IMR-90 (cell line): Measurements from ENCODE around the gene CD300LB. TPM values are rescaled to one million over a fixed set of nuclear protein-coding genes. Genes with fewer than 3 reads are reported as not detected.
A peak's percentile ranks its signal among the peaks of the same experiment; 100 is the strongest.

Experiments
- ATAC-seq: fragments of 200-7000 bp; cut with Tn5 transposase; 2 replicates; pipeline ENCODE4 v1.9.1; 2020; ENCODE audit warnings: low read depth, mild to moderate bottlenecking, moderate library complexity
- BruUV-seq: library from RNA; stranded (reverse); fragments of 400-500 nt; replicated peaks from 2 replicates; lab custom pipeline; 2021; lab: Mats Ljungman, UMichigan
- CTCF ChIA-PET: fragments of 300-600 bp; formaldehyde crosslinking; extraction: SDS; loops from one replicate; lab custom pipeline; 2021; ENCODE audit warnings: antibody characterized with exemption; lab: Yijun Ruan, JAX
- POLR2A ChIA-PET: fragments of 300-600 bp; sonication (Branson Sonifier 250); formaldehyde crosslinking; loops from one replicate; lab custom pipeline; 2022; ENCODE audit warnings: antibody characterized with exemption; ENCODE audit not compliant: unreplicated experiment; lab: Charles Lee
- DNase-seq: peaks from one replicate; pipeline ENCODE4 v3.0.0; 2013
- H2AFZ ChIP-seq: replicated peaks from 2 replicates; pipeline ENCODE3; 2013; ENCODE audit warnings: low read length, mild to moderate bottlenecking; ENCODE audit not compliant: poor library complexity
- H2AK5ac ChIP-seq: 2 replicates; pipeline ENCODE4 v1.6.1; 2013; ENCODE audit warnings: low read depth, low read length, inconsistent platforms
- H2AK9ac ChIP-seq: replicated peaks from 2 replicates; pipeline ENCODE3; 2013; ENCODE audit warnings: mild to moderate bottlenecking, low read depth, low read length, moderate library complexity; ENCODE audit not compliant: poor library complexity
- H2BK120ac ChIP-seq: 2 replicates; pipeline ENCODE4 v1.6.1; 2013; ENCODE audit warnings: low read depth, low read length, inconsistent platforms
- H2BK15ac ChIP-seq: 3 replicates; pipeline ENCODE4 v1.6.1; 2013; ENCODE audit warnings: low read depth, low read length, inconsistent platforms
- H2BK20ac ChIP-seq: 2 replicates; pipeline ENCODE4 v1.6.1; 2013; ENCODE audit warnings: low read depth, mild to moderate bottlenecking, inconsistent platforms, low read length, moderate library complexity
- H2BK5ac ChIP-seq: 2 replicates; pipeline ENCODE4 v1.6.1; 2013; ENCODE audit warnings: mild to moderate bottlenecking, low read depth, low read length, inconsistent platforms; ENCODE audit not compliant: poor library complexity, severe bottlenecking
- H3K14ac ChIP-seq: replicated peaks from 2 replicates; pipeline ENCODE4 v1.6.1; 2013; ENCODE audit warnings: low read depth, low read length, inconsistent platforms
- H3K18ac ChIP-seq: 2 replicates; pipeline ENCODE4 v1.6.1; 2013; ENCODE audit warnings: low read depth, low read length, control low read depth
- H3K23ac ChIP-seq: 2 replicates; pipeline ENCODE4 v1.6.1; 2013; ENCODE audit warnings: low read depth, low read length, inconsistent platforms
- H3K27ac ChIP-seq: 2 replicates; pipeline ENCODE4 v1.5.1; 2013; ENCODE audit warnings: mild to moderate bottlenecking, control low read depth, low read length; ENCODE audit not compliant: insufficient read depth
- H3K27me3 ChIP-seq: 2 replicates; pipeline ENCODE4 v1.6.1; 2013; ENCODE audit warnings: low read length; ENCODE audit not compliant: control insufficient read depth, insufficient read depth
- H3K36me3 ChIP-seq: 2 replicates; pipeline ENCODE4 v1.6.1; 2013; ENCODE audit warnings: low read length, mixed read lengths; ENCODE audit not compliant: control insufficient read depth, insufficient read depth
- H3K4ac ChIP-seq: 2 replicates; pipeline ENCODE4 v1.6.1; 2013; ENCODE audit warnings: low read depth, low read length, inconsistent platforms
- H3K4me1 ChIP-seq: 2 replicates; pipeline ENCODE4 v1.6.1; 2013; ENCODE audit warnings: low read length, mixed read lengths; ENCODE audit not compliant: control insufficient read depth, insufficient read depth
- H3K4me2 ChIP-seq: 2 replicates; pipeline ENCODE4 v1.6.1; 2013; ENCODE audit warnings: low read depth, mild to moderate bottlenecking, control low read depth, low read length, moderate library complexity
- H3K4me3 ChIP-seq: 2 replicates; pipeline ENCODE4 v1.5.1; 2013; ENCODE audit warnings: low read depth, mild to moderate bottlenecking, control low read depth, low read length, moderate library complexity; ENCODE audit not compliant: insufficient read depth
- H3K56ac ChIP-seq: 2 replicates; pipeline ENCODE4 v1.6.1; 2013; ENCODE audit warnings: low read length, inconsistent platforms; ENCODE audit not compliant: insufficient read depth; ENCODE audit errors: extremely low read depth
- H3K79me1 ChIP-seq, 2 experiments: 2 replicates each; pipeline ENCODE4 v1.6.1; 2013; ENCODE audit warnings: low read length in 2 of 2, inconsistent platforms in 1 of 2, low read depth in 1 of 2
- H3K9ac ChIP-seq: 2 replicates; pipeline ENCODE4 v1.6.1; 2013; ENCODE audit warnings: low read depth, low read length, control low read depth
- H3K9me1 ChIP-seq: 2 replicates; pipeline ENCODE4 v1.6.1; 2013; ENCODE audit warnings: low read length, inconsistent platforms; ENCODE audit not compliant: insufficient read depth
- H3K9me3 ChIP-seq: 2 replicates; pipeline ENCODE4 v1.6.1; 2013; ENCODE audit warnings: low read length; ENCODE audit not compliant: control insufficient read depth, insufficient read depth
- H4K20me1 ChIP-seq: 2 replicates; pipeline ENCODE4 v1.6.1; 2013; ENCODE audit warnings: low read length, inconsistent platforms; ENCODE audit not compliant: insufficient read depth
- H4K5ac ChIP-seq: 2 replicates; pipeline ENCODE4 v1.6.1; 2013; ENCODE audit warnings: mild to moderate bottlenecking, low read depth, low read length, control low read depth
- H4K8ac ChIP-seq, 2 experiments: 2 replicates each; pipeline ENCODE4 v1.6.1; 2013; ENCODE audit warnings: low read depth in 2 of 2, low read length in 2 of 2, control low read depth in 1 of 2, inconsistent platforms in 1 of 2
- H4K91ac ChIP-seq: 2 replicates; pipeline ENCODE4 v1.6.1; 2013; ENCODE audit warnings: low read depth, low read length, inconsistent platforms; ENCODE audit not compliant: insufficient read depth
- BHLHE40 ChIP-seq: fragments of 150-350 bp; IDR thresholded peaks from 2 replicates; pipeline ENCODE4 v1.6.1; 2016; ENCODE audit warnings: mild to moderate bottlenecking, low read depth, low read length
- CEBPB ChIP-seq: IDR thresholded peaks from 2 replicates; pipeline ENCODE4 v1.6.1; 2012; ENCODE audit warnings: low read depth, low read length, improper control_type of control experiment
- CHD1 ChIP-seq: IDR thresholded peaks from 2 replicates; pipeline ENCODE4 v1.6.1; 2012; ENCODE audit warnings: low read depth, low read length, improper control_type of control experiment
- MAFK ChIP-seq: IDR thresholded peaks from 2 replicates; pipeline ENCODE4 v1.6.1; 2012; ENCODE audit warnings: low read depth, low read length, improper control_type of control experiment
- MXI1 ChIP-seq: IDR thresholded peaks from 2 replicates; pipeline ENCODE4 v1.6.1; 2012; ENCODE audit warnings: low read depth, mild to moderate bottlenecking, low read length, moderate library complexity, borderline replicate concordance
- NFE2L2 ChIP-seq: fragments of 150-350 bp; IDR thresholded peaks from 2 replicates; pipeline ENCODE4 v1.6.1; 2016; ENCODE audit warnings: low read depth, mild to moderate bottlenecking, low read length
- POLR2A ChIP-seq: IDR thresholded peaks from 2 replicates; pipeline ENCODE4 v1.6.1; 2012; ENCODE audit warnings: mild to moderate bottlenecking, low read depth, low read length
- RCOR1 ChIP-seq: IDR thresholded peaks from 2 replicates; pipeline ENCODE4 v1.6.1; 2012; ENCODE audit warnings: mild to moderate bottlenecking, low read length, improper control_type of control experiment; ENCODE audit not compliant: insufficient replicate concordance
- RFX5 ChIP-seq: IDR thresholded peaks from 2 replicates; pipeline ENCODE4 v1.8.0; 2012; ENCODE audit warnings: low read depth, mild to moderate bottlenecking, low read length, moderate library complexity
- SMC3 ChIP-seq: fragments of 150-350 bp; IDR thresholded peaks from 2 replicates; pipeline ENCODE4 v1.6.1; 2016; ENCODE audit warnings: low read depth, mild to moderate bottlenecking, antibody characterized with exemption, low read length, moderate library complexity
- WGBS, 2 experiments: methylation state at CpG; one replicate each; pipeline versions ENCODE4 v1.1.5 to v1.1.7; 2013; ENCODE audit warnings: missing lambda C conversion rate in 2 of 2; ENCODE audit not compliant: insufficient read length in 1 of 2; ENCODE audit errors: extremely low coverage in 2 of 2; 5-methylcytosine and 5-hydroxymethylcytosine counted together
- dilution Hi-C: fragments of 300-500 bp; cut with HindIII; formaldehyde crosslinking; loops from one replicate; pipeline ENCODE4 v1.14.3; 2018; ENCODE audit warnings: low sequenced_read_pairs; ENCODE audit not compliant: unreplicated experiment
- in situ Hi-C: fragments of 300-500 bp; cut with MboI; formaldehyde crosslinking; loops from 3 replicates; pipeline ENCODE4 v1.14.3; 2019; ENCODE audit warnings: low sequenced_read_pairs, inconsistent platforms, mixed read lengths
- intact Hi-C: fragments of 100-400 bp; cut with micrococcal nuclease; formaldehyde crosslinking; loops from 2 replicates; pipeline ENCODE4 v1.10.0; 2022
- polyA plus RNA-seq, 3 experiments: library from polyadenylated mRNA; depleted of rRNA; stranded (reverse); fragments of >200 nt; gene quantifications; 2 replicates each; pipeline ENCODE4 v1.2.3, GENCODE V29; 2012; ENCODE audit warnings: low replicate concordance in 1 of 3
- total RNA-seq: library from RNA; depleted of rRNA; stranded (reverse); fragments of >200 nt; gene quantifications from 2 replicates; pipeline ENCODE4 v1.2.3, GENCODE V29; 2012
- TF ChIP-seq, protein P1 (sequence below): conservative IDR thresholded peaks from 2 replicates; pipeline ENCODE4 v1.5.1; 2012; ENCODE audit warnings: mild to moderate bottlenecking, low read depth, low read length, improper control_type of control experiment
- TF ChIP-seq, protein P2 (sequence below): fragments of 150-350 bp; IDR thresholded peaks from 2 replicates; pipeline ENCODE4 v1.6.1; 2017; ENCODE audit warnings: mild to moderate bottlenecking, antibody characterized with exemption, low read length, low read depth
- TF ChIP-seq, protein P3 (sequence below): fragments of 150-350 bp; IDR thresholded peaks from 2 replicates; pipeline ENCODE4 v1.6.1; 2016; ENCODE audit warnings: low read depth, mild to moderate bottlenecking, low read length, moderate library complexity, borderline replicate concordance

The CD300LB gene
- total and polyA plus RNA-seq, 2 of the 4 experiments (the other 2 are of a cell fraction) = not detected

GRCh38 chr17:74563358-74563757 is 32.1 kb upstream of the CD300LB start:
- TF ChIP-seq, protein P1, sequence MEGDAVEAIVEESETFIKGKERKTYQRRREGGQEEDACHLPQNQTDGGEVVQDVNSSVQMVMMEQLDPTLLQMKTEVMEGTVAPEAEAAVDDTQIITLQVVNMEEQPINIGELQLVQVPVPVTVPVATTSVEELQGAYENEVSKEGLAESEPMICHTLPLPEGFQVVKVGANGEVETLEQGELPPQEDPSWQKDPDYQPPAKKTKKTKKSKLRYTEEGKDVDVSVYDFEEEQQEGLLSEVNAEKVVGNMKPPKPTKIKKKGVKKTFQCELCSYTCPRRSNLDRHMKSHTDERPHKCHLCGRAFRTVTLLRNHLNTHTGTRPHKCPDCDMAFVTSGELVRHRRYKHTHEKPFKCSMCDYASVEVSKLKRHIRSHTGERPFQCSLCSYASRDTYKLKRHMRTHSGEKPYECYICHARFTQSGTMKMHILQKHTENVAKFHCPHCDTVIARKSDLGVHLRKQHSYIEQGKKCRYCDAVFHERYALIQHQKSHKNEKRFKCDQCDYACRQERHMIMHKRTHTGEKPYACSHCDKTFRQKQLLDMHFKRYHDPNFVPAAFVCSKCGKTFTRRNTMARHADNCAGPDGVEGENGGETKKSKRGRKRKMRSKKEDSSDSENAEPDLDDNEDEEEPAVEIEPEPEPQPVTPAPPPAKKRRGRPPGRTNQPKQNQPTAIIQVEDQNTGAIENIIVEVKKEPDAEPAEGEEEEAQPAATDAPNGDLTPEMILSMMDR = no peak
- TF ChIP-seq NFE2L2 (no peak), RFX5 (no peak), BHLHE40 (no peak), MAFK (no peak), POLR2A (no peak), RCOR1 (no peak), MXI1 (no peak), CEBPB (no peak), SMC3 (no peak), CHD1 (no peak)
- TF ChIP-seq, protein P2, sequence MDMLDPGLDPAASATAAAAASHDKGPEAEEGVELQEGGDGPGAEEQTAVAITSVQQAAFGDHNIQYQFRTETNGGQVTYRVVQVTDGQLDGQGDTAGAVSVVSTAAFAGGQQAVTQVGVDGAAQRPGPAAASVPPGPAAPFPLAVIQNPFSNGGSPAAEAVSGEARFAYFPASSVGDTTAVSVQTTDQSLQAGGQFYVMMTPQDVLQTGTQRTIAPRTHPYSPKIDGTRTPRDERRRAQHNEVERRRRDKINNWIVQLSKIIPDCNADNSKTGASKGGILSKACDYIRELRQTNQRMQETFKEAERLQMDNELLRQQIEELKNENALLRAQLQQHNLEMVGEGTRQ = no peak
- TF ChIP-seq, protein P3, sequence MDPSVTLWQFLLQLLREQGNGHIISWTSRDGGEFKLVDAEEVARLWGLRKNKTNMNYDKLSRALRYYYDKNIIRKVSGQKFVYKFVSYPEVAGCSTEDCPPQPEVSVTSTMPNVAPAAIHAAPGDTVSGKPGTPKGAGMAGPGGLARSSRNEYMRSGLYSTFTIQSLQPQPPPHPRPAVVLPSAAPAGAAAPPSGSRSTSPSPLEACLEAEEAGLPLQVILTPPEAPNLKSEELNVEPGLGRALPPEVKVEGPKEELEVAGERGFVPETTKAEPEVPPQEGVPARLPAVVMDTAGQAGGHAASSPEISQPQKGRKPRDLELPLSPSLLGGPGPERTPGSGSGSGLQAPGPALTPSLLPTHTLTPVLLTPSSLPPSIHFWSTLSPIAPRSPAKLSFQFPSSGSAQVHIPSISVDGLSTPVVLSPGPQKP = no peak
- peak overlapping the region; percentile 54 for H2BK5ac ChIP-seq
- no peak overlapping the region for H3K14ac ChIP-seq
- H3K23ac ChIP-seq = no peak overlapping the region
- H3K27me3 ChIP-seq = no peaks in the 10 kb centered on the region
- peaks cover 30% of the 10 kb centered on the region for H3K9me3 ChIP-seq
- no TSS peak for BruUV-seq
- no peak overlapping the region for H2AK5ac ChIP-seq
- ATAC-seq (no peak), DNase-seq (no peak)
- no peaks in the 10 kb centered on the region for H3K9me1 ChIP-seq
- H3K27ac ChIP-seq = no peak overlapping the region
- H4K5ac ChIP-seq = no peak overlapping the region
- no peak overlapping the region for H3K56ac ChIP-seq
- no peaks in the 10 kb centered on the region for H3K36me3 ChIP-seq
- H2BK120ac ChIP-seq = no peak overlapping the region
- in situ Hi-C loops (no loop called here), intact Hi-C loops (no loop called here), dilution Hi-C loops (no loop called here)
- WGBS, 2 experiments = 82% methylated on average over 1 of the region's 1 CpG; no CpG with 5 or more reads in 1 of the 2 experiments
- H3K4me2 ChIP-seq = no peak overlapping the region
- no peak overlapping the region for H2BK15ac ChIP-seq
- CTCF ChIA-PET = no interaction called here
- H2BK20ac ChIP-seq = no peak overlapping the region
- no peak overlapping the region for H2AFZ ChIP-seq
- no peaks in the 10 kb centered on the region for H3K4me1 ChIP-seq
- H4K91ac ChIP-seq = no peak overlapping the region
- H3K4ac ChIP-seq = no peak overlapping the region
- no peak overlapping the region for H3K4me3 ChIP-seq
- no peaks in the 10 kb centered on the region for H4K20me1 ChIP-seq
- no peak overlapping the region for H2AK9ac ChIP-seq
- no peak overlapping the region for H4K8ac ChIP-seq
- H3K18ac ChIP-seq = no peak overlapping the region
- POLR2A ChIA-PET = no interaction called here
- no peak overlapping the region for H3K9ac ChIP-seq
- no peaks in the 10 kb centered on the region for H3K79me1 ChIP-seq
